Loucy (cell line): ENCODE results near the gene KIF13A.

ENCODE experiments used
- CTCF ChIP-seq: fragments of 200-600 bp; sonication (generic); conservative IDR thresholded peaks from 2 replicates; pipeline ENCODE4 v1.5.1; 2014; ENCODE audit warnings: mild to moderate bottlenecking, antibody characterized with exemption, low read length
- EZH2phosphoT487 ChIP-seq: fragments of 200-600 bp; IDR thresholded peaks from 2 replicates; pipeline ENCODE4 v1.6.1; 2018; ENCODE audit warnings: antibody characterized with exemption, mild to moderate bottlenecking, moderate library complexity, borderline replicate concordance

- TF ChIP-seq CTCF (no peak), EZH2phosphoT487 (no peak)
Measured at GRCh38 chr6:17712576-17712975, 274.9 kb downstream of the KIF13A start.
